IMR-90 (cell line): Measurements from ENCODE around the gene OGFOD2. TPM values are rescaled to one million over a fixed set of nuclear protein-coding genes. Genes with fewer than 3 reads are reported as not detected.

ENCODE experiments used
- ATAC-seq: fragments of 200-7000 bp; cut with Tn5 transposase; 2 replicates; pipeline ENCODE4 v1.9.1; 2020; ENCODE audit warnings: low read depth, mild to moderate bottlenecking, moderate library complexity
- BruUV-seq: library from RNA; stranded (reverse); fragments of 400-500 nt; replicated peaks from 2 replicates; lab custom pipeline; 2021; lab: Mats Ljungman, UMichigan
- CTCF ChIA-PET: fragments of 300-600 bp; formaldehyde crosslinking; extraction: SDS; loops from one replicate; lab custom pipeline; 2021; ENCODE audit warnings: antibody characterized with exemption; lab: Yijun Ruan, JAX
- POLR2A ChIA-PET: fragments of 300-600 bp; sonication (Branson Sonifier 250); formaldehyde crosslinking; loops from one replicate; lab custom pipeline; 2022; ENCODE audit warnings: antibody characterized with exemption; ENCODE audit not compliant: unreplicated experiment; lab: Charles Lee
- DNase-seq: peaks from one replicate; pipeline ENCODE4 v3.0.0; 2013
- H2AFZ ChIP-seq: replicated peaks from 2 replicates; pipeline ENCODE3; 2013; ENCODE audit warnings: low read length, mild to moderate bottlenecking; ENCODE audit not compliant: poor library complexity
- H2AK5ac ChIP-seq: 2 replicates; pipeline ENCODE4 v1.6.1; 2013; ENCODE audit warnings: low read depth, low read length, inconsistent platforms
- H2AK9ac ChIP-seq: replicated peaks from 2 replicates; pipeline ENCODE3; 2013; ENCODE audit warnings: mild to moderate bottlenecking, low read depth, low read length, moderate library complexity; ENCODE audit not compliant: poor library complexity
- H2BK120ac ChIP-seq: 2 replicates; pipeline ENCODE4 v1.6.1; 2013; ENCODE audit warnings: low read depth, low read length, inconsistent platforms
- H2BK15ac ChIP-seq: 3 replicates; pipeline ENCODE4 v1.6.1; 2013; ENCODE audit warnings: low read depth, low read length, inconsistent platforms
- H2BK20ac ChIP-seq: 2 replicates; pipeline ENCODE4 v1.6.1; 2013; ENCODE audit warnings: low read depth, mild to moderate bottlenecking, inconsistent platforms, low read length, moderate library complexity
- H2BK5ac ChIP-seq: 2 replicates; pipeline ENCODE4 v1.6.1; 2013; ENCODE audit warnings: mild to moderate bottlenecking, low read depth, low read length, inconsistent platforms; ENCODE audit not compliant: poor library complexity, severe bottlenecking
- H3K14ac ChIP-seq: replicated peaks from 2 replicates; pipeline ENCODE4 v1.6.1; 2013; ENCODE audit warnings: low read depth, low read length, inconsistent platforms
- H3K18ac ChIP-seq: 2 replicates; pipeline ENCODE4 v1.6.1; 2013; ENCODE audit warnings: low read depth, low read length, control low read depth
- H3K23ac ChIP-seq: 2 replicates; pipeline ENCODE4 v1.6.1; 2013; ENCODE audit warnings: low read depth, low read length, inconsistent platforms
- H3K27ac ChIP-seq: 2 replicates; pipeline ENCODE4 v1.5.1; 2013; ENCODE audit warnings: mild to moderate bottlenecking, control low read depth, low read length; ENCODE audit not compliant: insufficient read depth
- H3K27me3 ChIP-seq: 2 replicates; pipeline ENCODE4 v1.6.1; 2013; ENCODE audit warnings: low read length; ENCODE audit not compliant: control insufficient read depth, insufficient read depth
- H3K36me3 ChIP-seq: 2 replicates; pipeline ENCODE4 v1.6.1; 2013; ENCODE audit warnings: low read length, mixed read lengths; ENCODE audit not compliant: control insufficient read depth, insufficient read depth
- H3K4ac ChIP-seq: 2 replicates; pipeline ENCODE4 v1.6.1; 2013; ENCODE audit warnings: low read depth, low read length, inconsistent platforms
- H3K4me1 ChIP-seq: 2 replicates; pipeline ENCODE4 v1.6.1; 2013; ENCODE audit warnings: low read length, mixed read lengths; ENCODE audit not compliant: control insufficient read depth, insufficient read depth
- H3K4me2 ChIP-seq: 2 replicates; pipeline ENCODE4 v1.6.1; 2013; ENCODE audit warnings: low read depth, mild to moderate bottlenecking, control low read depth, low read length, moderate library complexity
- H3K4me3 ChIP-seq: 2 replicates; pipeline ENCODE4 v1.5.1; 2013; ENCODE audit warnings: low read depth, mild to moderate bottlenecking, control low read depth, low read length, moderate library complexity; ENCODE audit not compliant: insufficient read depth
- H3K56ac ChIP-seq: 2 replicates; pipeline ENCODE4 v1.6.1; 2013; ENCODE audit warnings: low read length, inconsistent platforms; ENCODE audit not compliant: insufficient read depth; ENCODE audit errors: extremely low read depth
- H3K79me1 ChIP-seq, 2 experiments: 2 replicates each; pipeline ENCODE4 v1.6.1; 2013; ENCODE audit warnings: low read length in 2 of 2, inconsistent platforms in 1 of 2, low read depth in 1 of 2
- H3K9ac ChIP-seq: 2 replicates; pipeline ENCODE4 v1.6.1; 2013; ENCODE audit warnings: low read depth, low read length, control low read depth
- H3K9me1 ChIP-seq: 2 replicates; pipeline ENCODE4 v1.6.1; 2013; ENCODE audit warnings: low read length, inconsistent platforms; ENCODE audit not compliant: insufficient read depth
- H3K9me3 ChIP-seq: 2 replicates; pipeline ENCODE4 v1.6.1; 2013; ENCODE audit warnings: low read length; ENCODE audit not compliant: control insufficient read depth, insufficient read depth
- H4K20me1 ChIP-seq: 2 replicates; pipeline ENCODE4 v1.6.1; 2013; ENCODE audit warnings: low read length, inconsistent platforms; ENCODE audit not compliant: insufficient read depth
- H4K5ac ChIP-seq: 2 replicates; pipeline ENCODE4 v1.6.1; 2013; ENCODE audit warnings: mild to moderate bottlenecking, low read depth, low read length, control low read depth
- H4K8ac ChIP-seq, 2 experiments: 2 replicates each; pipeline ENCODE4 v1.6.1; 2013; ENCODE audit warnings: low read depth in 2 of 2, low read length in 2 of 2, control low read depth in 1 of 2, inconsistent platforms in 1 of 2
- H4K91ac ChIP-seq: 2 replicates; pipeline ENCODE4 v1.6.1; 2013; ENCODE audit warnings: low read depth, low read length, inconsistent platforms; ENCODE audit not compliant: insufficient read depth
- BHLHE40 ChIP-seq: fragments of 150-350 bp; IDR thresholded peaks from 2 replicates; pipeline ENCODE4 v1.6.1; 2016; ENCODE audit warnings: mild to moderate bottlenecking, low read depth, low read length
- CEBPB ChIP-seq: IDR thresholded peaks from 2 replicates; pipeline ENCODE4 v1.6.1; 2012; ENCODE audit warnings: low read depth, low read length, improper control_type of control experiment
- MAFK ChIP-seq: IDR thresholded peaks from 2 replicates; pipeline ENCODE4 v1.6.1; 2012; ENCODE audit warnings: low read depth, low read length, improper control_type of control experiment
- MAZ ChIP-seq: IDR thresholded peaks from 2 replicates; pipeline ENCODE4 v1.6.1; 2012; ENCODE audit warnings: low read depth, mild to moderate bottlenecking, low read length, improper control_type of control experiment, moderate library complexity, borderline replicate concordance
- MXI1 ChIP-seq: IDR thresholded peaks from 2 replicates; pipeline ENCODE4 v1.6.1; 2012; ENCODE audit warnings: low read depth, mild to moderate bottlenecking, low read length, moderate library complexity, borderline replicate concordance
- RFX5 ChIP-seq: IDR thresholded peaks from 2 replicates; pipeline ENCODE4 v1.8.0; 2012; ENCODE audit warnings: low read depth, mild to moderate bottlenecking, low read length, moderate library complexity
- USF2 ChIP-seq: fragments of 150-350 bp; IDR thresholded peaks from 2 replicates; pipeline ENCODE4 v1.6.1; 2017; ENCODE audit warnings: mild to moderate bottlenecking, antibody characterized with exemption, low read length, low read depth
- WGBS, 2 experiments: methylation state at CpG; one replicate each; pipeline versions ENCODE4 v1.1.5 to v1.1.7; 2013; ENCODE audit warnings: missing lambda C conversion rate in 2 of 2; ENCODE audit not compliant: insufficient read length in 1 of 2; ENCODE audit errors: extremely low coverage in 2 of 2; 5-methylcytosine and 5-hydroxymethylcytosine counted together
- dilution Hi-C: fragments of 300-500 bp; cut with HindIII; formaldehyde crosslinking; loops from one replicate; pipeline ENCODE4 v1.14.3; 2018; ENCODE audit warnings: low sequenced_read_pairs; ENCODE audit not compliant: unreplicated experiment
- in situ Hi-C: fragments of 300-500 bp; cut with MboI; formaldehyde crosslinking; loops from 3 replicates; pipeline ENCODE4 v1.14.3; 2019; ENCODE audit warnings: low sequenced_read_pairs, inconsistent platforms, mixed read lengths
- intact Hi-C: fragments of 100-400 bp; cut with micrococcal nuclease; formaldehyde crosslinking; loops from 2 replicates; pipeline ENCODE4 v1.10.0; 2022
- polyA plus RNA-seq, 3 experiments: library from polyadenylated mRNA; depleted of rRNA; stranded (reverse); fragments of >200 nt; gene quantifications; 2 replicates each; pipeline ENCODE4 v1.2.3, GENCODE V29; 2012; ENCODE audit warnings: low replicate concordance in 1 of 3
- total RNA-seq: library from RNA; depleted of rRNA; stranded (reverse); fragments of >200 nt; gene quantifications from 2 replicates; pipeline ENCODE4 v1.2.3, GENCODE V29; 2012

Gene OGFOD2
- total and polyA plus RNA-seq, 2 of the 4 experiments (the other 2 are of a cell fraction), result 4.3 to 18.2 TPM

- in situ Hi-C loops (no loop called here), dilution Hi-C loops (loop anchor here (25.0 kb wide), 1 partner anchor 241 kb away; the partner anchor contains the start of genes MPHOSPH9 and MTRFR), intact Hi-C loops (no loop called here)
- H2BK120ac ChIP-seq, result no peak overlapping the region
- H3K9me3 ChIP-seq, result no peaks in the 10 kb centered on the region
- H3K4me1 ChIP-seq, result no peaks in the 10 kb centered on the region
- no peaks in the 10 kb centered on the region for H3K9me1 ChIP-seq
- no peak overlapping the region for H3K23ac ChIP-seq
- H3K4me3 ChIP-seq, result no peak overlapping the region
- CTCF ChIA-PET, result no interaction called here
- no peak for DNase-seq
- no peak overlapping the region for H2BK15ac ChIP-seq
- WGBS, 2 experiments, result 93% methylated on average over 5 of the region's 7 CpGs; no CpG with 5 or more reads in 1 of the 2 experiments
- no peak overlapping the region for H2AK9ac ChIP-seq
- no peak overlapping the region for H3K4ac ChIP-seq
- H4K20me1 ChIP-seq, result no peaks in the 10 kb centered on the region; the same call in 1 of the 2 replicates
- H3K9ac ChIP-seq, result no peak overlapping the region
- ATAC-seq, result no peak
- H3K79me1 ChIP-seq, result no peaks in the 10 kb centered on the region
- H2AK5ac ChIP-seq, result no peak overlapping the region
- no TSS peak for BruUV-seq
- no peaks in the 10 kb centered on the region for H3K27me3 ChIP-seq
- H4K8ac ChIP-seq, result no peak overlapping the region
- no peak overlapping the region for H3K14ac ChIP-seq
- H4K91ac ChIP-seq, result no peak overlapping the region
- H2BK20ac ChIP-seq, result no peak overlapping the region
- POLR2A ChIA-PET, result no interaction called here
- no peak overlapping the region for H3K27ac ChIP-seq
- TF ChIP-seq MAZ (no peak), MAFK (no peak), RFX5 (no peak), CEBPB (no peak), USF2 (no peak), MXI1 (no peak), BHLHE40 (no peak)
- peaks cover 38% of the 10 kb centered on the region for H3K36me3 ChIP-seq
- no peak overlapping the region for H3K18ac ChIP-seq
- H2BK5ac ChIP-seq, result no peak overlapping the region
- no peak overlapping the region for H2AFZ ChIP-seq
- H4K5ac ChIP-seq, result no peak overlapping the region
- no peak overlapping the region for H3K56ac ChIP-seq
- no peak overlapping the region for H3K4me2 ChIP-seq
These were observed 21.2 kb downstream of the OGFOD2 start for GRCh38 chr12:122996188-122996601.
